GM23248 (cell line): ENCODE data around the gene SEMA3D. TPM values are rescaled to one million over a fixed set of nuclear protein-coding genes. Genes with fewer than 3 reads are reported as not detected.

ENCODE experiments used
- DNase-seq: peaks from one replicate; pipeline ENCODE4 v3.0.0-alpha.2; 2015
- H2AFZ ChIP-seq: fragments of 200-600 bp; sonication (generic); 2 replicates; pipeline ENCODE4 v1.6.1; 2016; ENCODE audit warnings: antibody characterized with exemption
- H3F3A ChIP-seq: fragments of 200-600 bp; sonication (generic); 2 replicates; pipeline ENCODE4 v1.6.1; 2016; ENCODE audit warnings: mild to moderate bottlenecking, antibody characterized with exemption, mixed run types; ENCODE audit not compliant: insufficient read depth
- H3K27ac ChIP-seq: fragments of 200-600 bp; sonication (generic); 2 replicates; pipeline ENCODE4 v1.5.1; 2016; ENCODE audit warnings: mild to moderate bottlenecking
- H3K27me3 ChIP-seq: fragments of 200-600 bp; sonication (generic); replicated peaks from 2 replicates; pipeline ENCODE4 v1.6.1; 2016; ENCODE audit warnings: mild to moderate bottlenecking; ENCODE audit not compliant: insufficient read depth
- H3K36me3 ChIP-seq: fragments of 200-600 bp; sonication (generic); 2 replicates; pipeline ENCODE4 v1.6.1; 2016; ENCODE audit warnings: low read depth, mild to moderate bottlenecking
- H3K4me1 ChIP-seq: fragments of 200-600 bp; sonication (generic); 2 replicates; pipeline ENCODE4 v1.6.1; 2016; ENCODE audit warnings: mild to moderate bottlenecking; ENCODE audit not compliant: insufficient read depth
- H3K4me2 ChIP-seq: fragments of 200-600 bp; sonication (generic); one replicate; pipeline ENCODE4 v1.6.1; 2016; ENCODE audit warnings: mild to moderate bottlenecking; ENCODE audit not compliant: unreplicated experiment
- H3K4me3 ChIP-seq: fragments of 200-600 bp; sonication (generic); 2 replicates; pipeline ENCODE4 v1.5.1; 2016; ENCODE audit warnings: mild to moderate bottlenecking
- H3K79me2 ChIP-seq: fragments of 200-600 bp; sonication (generic); 2 replicates; pipeline ENCODE4 v1.6.1; 2016; ENCODE audit warnings: mild to moderate bottlenecking; ENCODE audit not compliant: insufficient read depth
- H3K9ac ChIP-seq: fragments of 200-600 bp; sonication (generic); 2 replicates; pipeline ENCODE4 v1.6.1; 2016; ENCODE audit warnings: mild to moderate bottlenecking
- H3K9me2 ChIP-seq: fragments of 200-600 bp; sonication (generic); 2 replicates; pipeline ENCODE4 v1.6.1; 2016; ENCODE audit warnings: mixed run types, mild to moderate bottlenecking, moderate library complexity; ENCODE audit not compliant: insufficient read depth
- H3K9me3 ChIP-seq: fragments of 200-600 bp; sonication (generic); one replicate; pipeline ENCODE4 v1.6.1; 2017; ENCODE audit warnings: low read depth
- H4K20me1 ChIP-seq: fragments of 200-600 bp; sonication (generic); 2 replicates; pipeline ENCODE4 v1.6.0; 2016; ENCODE audit not compliant: insufficient read depth
- EZH2 ChIP-seq: fragments of 200-600 bp; sonication (generic); IDR thresholded peaks from 2 replicates; pipeline ENCODE4 v1.6.1; 2018; ENCODE audit warnings: antibody characterized with exemption, mild to moderate bottlenecking; ENCODE audit not compliant: insufficient read depth, poor library complexity, severe bottlenecking
- EZH2phosphoT487 ChIP-seq: fragments of 200-600 bp; sonication (generic); IDR thresholded peaks from 2 replicates; pipeline ENCODE4 v1.6.1; 2018; ENCODE audit warnings: antibody characterized with exemption, moderate library complexity, mild to moderate bottlenecking, low read depth; ENCODE audit not compliant: insufficient read depth
- WGBS, 2 experiments: methylation state at CpG; one replicate each; pipeline ENCODE4 v1.1.6; 2015 to 2017; ENCODE audit warnings: low lambda C conversion rate in 2 of 2, low coverage in 1 of 2; ENCODE audit errors: missing lambda C conversion rate in 2 of 2; 5-methylcytosine and 5-hydroxymethylcytosine counted together
- in situ Hi-C: fragments of 300-500 bp; cut with MboI; formaldehyde crosslinking; loops from 2 replicates; pipeline ENCODE4 v1.15.0; 2020
- polyA plus RNA-seq: library from polyadenylated mRNA; unstranded; fragments of >200 nt; fragmentation: Nextera tagmentation; extraction: Ambion mirVana; gene quantifications from 2 replicates; pipeline ENCODE4 v1.2.1, GENCODE V29; 2016
- total RNA-seq: library from RNA; depleted of rRNA; stranded (reverse); fragments of >200 nt; shearing (Covaris generic); gene quantifications from 2 replicates; pipeline ENCODE4 v1.2.3, GENCODE V29; 2014

Gene SEMA3D
- total and polyA plus RNA-seq, 2 experiments from 2014 or later: 4.0 to 6.6 TPM

GRCh38 chr7:85183296-85183695 is 3.6 kb downstream of the SEMA3D start:
- 81 to 91% methylated on average over 3 of the region's 3 CpGs for WGBS, 2 experiments
- no peaks in the 10 kb centered on the region for H3K36me3 ChIP-seq
- in situ Hi-C loops: loop anchor here (25.0 kb wide), 1 partner anchor 1246 kb away; no protein-coding TSS in a partner anchor
- no peak overlapping the region for H3K9ac ChIP-seq
- no peaks in the 10 kb centered on the region for H4K20me1 ChIP-seq
- H3K9me3 ChIP-seq: no peaks in the 10 kb centered on the region
- no peak for TF ChIP-seq EZH2
- no peak for TF ChIP-seq EZH2phosphoT487
- no peaks in the 10 kb centered on the region for H3F3A ChIP-seq
- no peaks in the 10 kb centered on the region for H3K79me2 ChIP-seq
- H3K27me3 ChIP-seq: 0 out of 2 replicates have a peak, but pooled peaks cover 1% of the 10 kb centered on the region
- H3K9me2 ChIP-seq: no peaks in the 10 kb centered on the region
- H3K27ac ChIP-seq: no peak overlapping the region
- no peak for DNase-seq
- 0 out of 2 replicates have a peak, but pooled peaks cover 4% of the 10 kb centered on the region for H3K4me1 ChIP-seq
- H2AFZ ChIP-seq: no peak overlapping the region
- no peak overlapping the region for H3K4me3 ChIP-seq
- H3K4me2 ChIP-seq: no peak overlapping the region

DNA sequence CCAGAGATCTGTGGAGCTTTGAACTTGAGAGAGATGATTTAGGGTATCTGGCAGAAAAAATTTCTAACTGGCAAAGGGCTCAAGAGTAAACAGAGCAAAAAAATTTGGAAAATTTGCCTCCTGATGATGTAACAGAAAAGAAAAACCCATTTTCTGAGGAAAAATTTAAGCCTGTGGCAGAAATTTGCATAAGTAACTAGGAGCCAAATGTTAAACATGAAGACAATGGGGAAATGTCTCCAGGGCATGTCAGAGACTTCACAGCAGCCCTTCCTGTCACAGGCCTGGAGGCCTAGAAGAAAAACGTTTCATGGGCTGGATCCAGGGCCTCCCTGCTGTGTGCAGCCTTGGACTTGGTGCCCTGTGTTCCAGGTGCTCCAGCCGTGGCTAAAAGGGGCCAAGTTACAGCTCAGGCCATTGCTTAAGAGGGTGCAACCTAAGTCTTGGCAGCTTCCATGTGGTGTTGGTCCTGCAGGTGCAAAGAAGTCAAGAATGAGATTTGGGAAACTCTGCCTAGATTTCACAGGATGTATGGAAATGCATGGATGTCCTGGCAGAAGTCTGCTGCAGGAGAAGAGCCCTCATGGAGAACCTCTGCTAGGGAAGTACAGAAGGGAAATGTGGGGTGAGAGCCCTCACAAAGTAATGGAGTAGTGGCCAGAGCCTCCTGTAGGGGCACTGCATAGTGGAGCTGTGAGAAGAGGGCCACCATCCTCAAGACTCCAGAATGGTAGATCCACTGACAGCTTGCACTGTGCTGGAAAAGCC is 8.1 kb downstream of the SEMA3D start:
- no peaks in the 10 kb centered on the region for H3K9me2 ChIP-seq
- H3K4me3 ChIP-seq: no peak overlapping the region
- no peaks in the 10 kb centered on the region for H3K9me3 ChIP-seq
- no peak overlapping the region for H3K9ac ChIP-seq
- no peak for TF ChIP-seq EZH2
- no peak for TF ChIP-seq EZH2phosphoT487
- H3K27me3 ChIP-seq: no peaks in the 10 kb centered on the region
- no peak overlapping the region for H2AFZ ChIP-seq
- no peaks in the 10 kb centered on the region for H4K20me1 ChIP-seq
- H3K4me2 ChIP-seq: no peak overlapping the region
- H3K79me2 ChIP-seq: no peaks in the 10 kb centered on the region
- no peaks in the 10 kb centered on the region for H3K36me3 ChIP-seq
- H3K4me1 ChIP-seq: peaks cover 28% of the 10 kb centered on the region
- in situ Hi-C loops: loop anchor here (25.0 kb wide), 1 partner anchor 1241 kb away; no protein-coding TSS in a partner anchor
- peaks cover 14% of the 10 kb centered on the region; the same call in 1 of the 2 replicates for H3F3A ChIP-seq
- WGBS, 2 experiments: 13 to 43% methylated on average over 2 of the region's 2 CpGs
- DNase-seq: no peak
- no peak overlapping the region for H3K27ac ChIP-seq

DNA sequence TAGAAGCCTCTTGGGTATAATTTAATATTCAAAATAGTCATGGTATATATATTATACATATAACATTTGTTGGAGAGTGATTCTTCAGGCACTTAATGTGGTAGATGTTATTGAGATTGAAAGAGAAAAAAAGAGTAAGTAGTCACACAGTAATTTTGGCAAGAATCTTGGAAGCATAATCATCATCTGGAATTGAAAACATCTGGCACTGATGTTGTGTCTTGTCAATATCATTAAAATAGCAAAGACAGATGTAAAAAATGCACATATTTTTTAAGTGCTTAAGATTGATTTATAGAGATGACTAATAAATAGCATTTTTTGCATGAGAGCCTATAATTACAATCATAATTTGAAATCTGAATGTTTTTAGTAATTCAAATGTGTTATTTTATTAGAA is 9.5 kb downstream of the SEMA3D start:
- Histone ChIP-seq H3K36me3 (no peaks in the 10 kb centered on the region), H2AFZ (no peak overlapping the region), H3K4me3 (no peak overlapping the region), H3K9me2 (no peaks in the 10 kb centered on the region), H3K9me3 (no peaks in the 10 kb centered on the region), H3K4me2 (no peak overlapping the region), H3K9ac (no peak overlapping the region), H3K27ac (no peak overlapping the region), H3F3A (peaks cover 24% of the 10 kb centered on the region), H3K4me1 (peaks cover 38% of the 10 kb centered on the region), H3K79me2 (no peaks in the 10 kb centered on the region), H4K20me1 (no peaks in the 10 kb centered on the region), H3K27me3 (no peaks in the 10 kb centered on the region)
- in situ Hi-C loops: loop anchor here (25.0 kb wide), 1 partner anchor 1240 kb away; no protein-coding TSS in a partner anchor
- no peak for TF ChIP-seq EZH2
- no peak for TF ChIP-seq EZH2phosphoT487
- DNase-seq: peak; percentile 57

DNA sequence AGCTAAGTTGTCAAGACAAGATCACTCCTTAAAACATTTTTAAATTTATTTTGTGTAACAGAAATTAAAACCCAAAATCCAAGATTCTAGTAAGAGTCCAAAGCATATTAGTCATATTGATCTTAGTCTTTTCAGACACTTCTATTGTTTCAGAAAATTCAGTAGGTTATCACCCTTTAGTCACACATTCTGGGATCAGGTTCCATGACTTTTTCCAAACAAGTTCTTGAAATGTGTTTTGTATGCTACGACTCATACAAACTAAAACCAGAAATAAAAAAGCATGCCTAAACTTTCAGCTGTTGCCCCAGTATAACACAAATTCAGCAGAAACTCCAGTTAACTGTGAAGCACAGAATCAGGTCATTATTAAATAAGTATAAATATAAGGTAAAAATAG is 10.7 kb downstream of the SEMA3D start:
- Histone ChIP-seq H3K79me2 (no peaks in the 10 kb centered on the region), H3K4me1 (peaks cover 41% of the 10 kb centered on the region), H3F3A (peaks cover 30% of the 10 kb centered on the region), H3K36me3 (no peaks in the 10 kb centered on the region), H2AFZ (no peak overlapping the region), H3K4me3 (no peak overlapping the region), H3K9ac (no peak overlapping the region), H3K9me2 (no peaks in the 10 kb centered on the region), H3K27me3 (no peaks in the 10 kb centered on the region), H3K27ac (no peak overlapping the region), H3K9me3 (no peaks in the 10 kb centered on the region), H4K20me1 (no peaks in the 10 kb centered on the region), H3K4me2 (peak overlapping the region; percentile 8)
- TF ChIP-seq EZH2: no peak
- no peak for TF ChIP-seq EZH2phosphoT487
- peak; percentile 62 for DNase-seq
- in situ Hi-C loops: loop anchor here (25.0 kb wide), 1 partner anchor 1239 kb away; no protein-coding TSS in a partner anchor
- WGBS, 2 experiments: 34 to 42% methylated on average over 1 of the region's 1 CpG
